HEK293 (cell line): ENCODE results near the gene RAB9B.

Source experiments
- CTCF ChIA-PET: fragments of 350-600 bp; formaldehyde crosslinking; extraction: SDS; loops from one replicate; lab custom pipeline; 2021; ENCODE audit warnings: antibody characterized with exemption; lab: Yijun Ruan, JAX
- POLR2A ChIA-PET: fragments of 300-600 bp; formaldehyde crosslinking; extraction: SDS; loops from one replicate; lab custom pipeline; 2020; ENCODE audit warnings: antibody characterized with exemption, inconsistent platforms; lab: Yijun Ruan, JAX
- H3K27ac ChIP-seq: fragments of 200-500 bp; sonication (Bioruptor generic); 2 replicates; pipeline ENCODE4 v1.5.1; 2014; ENCODE audit warnings: low read depth, low read length, control low read depth, inconsistent platforms; ENCODE audit errors: extremely low read depth
- H3K36me3 ChIP-seq, 2 experiments: fragments of 200-500 bp in 1 of 2; sonication (Bioruptor generic) in 1 of 2; 1 replicate in 1 of 2; 2 replicates in 1 of 2; pipeline ENCODE4 v1.5.1; 2014 to 2017; ENCODE audit warnings: inconsistent platforms in 2 of 2, low read length in 2 of 2; ENCODE audit not compliant: control insufficient read depth in 2 of 2, insufficient read depth in 1 of 2
- H3K4me1 ChIP-seq: fragments of 200-500 bp; sonication (Bioruptor generic); 2 replicates; pipeline ENCODE4 v1.5.1; 2014; ENCODE audit warnings: mild to moderate bottlenecking, low read length, inconsistent platforms; ENCODE audit not compliant: control insufficient read depth, insufficient read depth
- H3K4me3 ChIP-seq: 2 replicates; pipeline ENCODE4 v1.5.1; 2011; ENCODE audit warnings: low read depth, mild to moderate bottlenecking, control low read depth, low read length, moderate library complexity
- H3K9me3 ChIP-seq: fragments of 200-500 bp; sonication (Bioruptor generic); 2 replicates; pipeline ENCODE4 v1.5.1; 2014; ENCODE audit warnings: low read depth, low read length, inconsistent platforms; ENCODE audit not compliant: control insufficient read depth, insufficient read depth
- GLIS1 ChIP-seq: fragments of 450-650 bp; formaldehyde crosslinking; IDR thresholded peaks from 2 replicates; pipeline ENCODE4 v1.5.1; 2016; ENCODE audit warnings: missing biosample characterization, missing genetic modification characterization
- HOXA7 ChIP-seq: sonication (generic); formaldehyde crosslinking; IDR thresholded peaks from 2 replicates; pipeline ENCODE4 v1.8.1; 2022; ENCODE audit warnings: missing genetic modification reagents, borderline replicate concordance
- ZBTB1 ChIP-seq: fragments of 450-650 bp; formaldehyde crosslinking; IDR thresholded peaks from 2 replicates; pipeline ENCODE4 v1.5.1; 2016; ENCODE audit warnings: missing biosample characterization, missing genetic modification characterization
- ZFP41 ChIP-seq: fragments of 450-650 bp; formaldehyde crosslinking; IDR thresholded peaks from 2 replicates; pipeline ENCODE4 v1.5.1; 2016; ENCODE audit warnings: missing biosample characterization, missing genetic modification characterization, borderline replicate concordance
- ZNF169 ChIP-seq: fragments of 450-650 bp; formaldehyde crosslinking; IDR thresholded peaks from 2 replicates; pipeline ENCODE4 v1.5.1; 2016; ENCODE audit warnings: missing biosample characterization, missing genetic modification characterization
- ZNF174 ChIP-seq: fragments of 450-650 bp; formaldehyde crosslinking; IDR thresholded peaks from 2 replicates; pipeline ENCODE4 v1.5.0; 2017; ENCODE audit warnings: missing biosample characterization, mild to moderate bottlenecking, missing genetic modification characterization
- ZNF175 ChIP-seq: fragments of 450-650 bp; formaldehyde crosslinking; IDR thresholded peaks from 2 replicates; pipeline ENCODE4 v1.5.1; 2016; ENCODE audit warnings: missing biosample characterization, missing genetic modification characterization
- ZNF2 ChIP-seq: fragments of 450-650 bp; formaldehyde crosslinking; IDR thresholded peaks from 2 replicates; pipeline ENCODE4 v1.5.1; 2016; ENCODE audit warnings: missing biosample characterization, missing genetic modification characterization
- ZNF214 ChIP-seq: fragments of 450-650 bp; formaldehyde crosslinking; IDR thresholded peaks from 2 replicates; pipeline ENCODE4 v1.5.1; 2017; ENCODE audit warnings: missing biosample characterization, mild to moderate bottlenecking, missing genetic modification characterization, borderline replicate concordance
- ZNF223 ChIP-seq: fragments of 450-650 bp; formaldehyde crosslinking; IDR thresholded peaks from 2 replicates; pipeline ENCODE4 v1.5.1; 2016; ENCODE audit warnings: missing biosample characterization, missing genetic modification characterization
- ZNF239 ChIP-seq: fragments of 450-650 bp; formaldehyde crosslinking; IDR thresholded peaks from 2 replicates; pipeline ENCODE4 v1.5.1; 2016; ENCODE audit warnings: missing biosample characterization, missing genetic modification characterization
- ZNF544 ChIP-seq: fragments of 450-650 bp; formaldehyde crosslinking; IDR thresholded peaks from 2 replicates; pipeline ENCODE4 v1.5.0; 2017; ENCODE audit warnings: missing biosample characterization, missing genetic modification characterization
- ZNF600 ChIP-seq: fragments of 450-650 bp; formaldehyde crosslinking; IDR thresholded peaks from 2 replicates; pipeline ENCODE4 v1.5.1; 2016; ENCODE audit warnings: missing biosample characterization, missing genetic modification characterization
- ZNF621 ChIP-seq: fragments of 450-650 bp; formaldehyde crosslinking; IDR thresholded peaks from 2 replicates; pipeline ENCODE4 v1.5.1; 2017; ENCODE audit warnings: missing biosample characterization, missing genetic modification characterization
- ZNF658 ChIP-seq: fragments of 450-650 bp; formaldehyde crosslinking; IDR thresholded peaks from 2 replicates; pipeline ENCODE4; 2016; ENCODE audit warnings: missing biosample characterization, missing genetic modification characterization
- ZNF747 ChIP-seq: fragments of 450-650 bp; formaldehyde crosslinking; IDR thresholded peaks from 2 replicates; pipeline ENCODE4 v1.5.1; 2016; ENCODE audit warnings: missing biosample characterization, missing genetic modification characterization
- ZNF791 ChIP-seq: fragments of 450-650 bp; formaldehyde crosslinking; IDR thresholded peaks from 2 replicates; pipeline ENCODE4 v1.5.1; 2016; ENCODE audit warnings: missing biosample characterization, missing genetic modification characterization
- TF ChIP-seq, protein P1 (sequence below): fragments of 450-650 bp; formaldehyde crosslinking; IDR thresholded peaks from 2 replicates; pipeline ENCODE4 v1.5.1; 2016; ENCODE audit warnings: missing biosample characterization, missing genetic modification characterization
- TF ChIP-seq, protein P2 (sequence below): fragments of 450-650 bp; IDR thresholded peaks from 2 replicates; pipeline ENCODE4 v1.5.1; 2018; ENCODE audit warnings: missing biosample characterization, missing genetic modification characterization
- TF ChIP-seq, protein P3 (sequence below): fragments of 450-650 bp; formaldehyde crosslinking; IDR thresholded peaks from 2 replicates; pipeline ENCODE4 v1.5.1; 2016; ENCODE audit warnings: missing biosample characterization, missing genetic modification characterization
- TF ChIP-seq, protein P4 (sequence below): fragments of 450-650 bp; formaldehyde crosslinking; IDR thresholded peaks from 2 replicates; pipeline ENCODE4 v1.5.1; 2016; ENCODE audit warnings: missing biosample characterization, missing genetic modification characterization

Gene RAB9B

DNA sequence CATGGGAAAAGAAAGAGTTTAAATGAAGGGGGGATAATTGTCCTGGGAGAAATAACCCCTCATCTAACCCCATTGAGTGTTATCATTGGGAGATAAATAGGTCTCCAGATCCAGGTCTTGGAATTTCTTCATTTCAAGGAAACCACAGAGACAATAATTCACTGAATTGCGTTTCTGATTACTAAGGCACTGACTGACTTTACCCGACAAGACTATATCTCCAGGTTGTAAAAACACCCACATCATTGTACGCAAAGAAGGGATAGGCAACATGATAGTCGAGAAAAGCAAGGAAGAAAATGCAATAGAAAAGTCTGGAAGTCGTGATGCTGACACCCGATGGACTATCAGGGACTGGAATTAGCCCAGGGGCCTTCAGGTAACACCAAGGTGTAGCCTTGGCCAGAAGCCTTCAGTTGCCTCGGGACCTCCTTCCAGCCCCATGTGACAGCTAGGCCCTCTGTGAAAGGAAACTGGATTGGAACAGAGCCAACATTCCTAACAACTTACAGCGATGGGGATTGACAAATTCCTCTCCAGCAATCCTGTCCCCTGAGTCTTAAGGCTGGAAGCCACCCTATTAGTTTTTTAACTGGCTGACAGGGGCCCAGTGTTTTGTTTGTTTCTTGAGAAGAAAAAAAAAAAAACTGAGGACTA is 46.5 kb upstream of the RAB9B start:
- H3K36me3 ChIP-seq, result no peaks in the 10 kb centered on the region
- TF ChIP-seq ZBTB1 (tag by site-specific recombination) (no peak), ZNF791 (no peak), HOXA7 (CRISPR knock-in tag) (no peak), ZNF658 (no peak)
- TF ChIP-seq, protein P1, sequence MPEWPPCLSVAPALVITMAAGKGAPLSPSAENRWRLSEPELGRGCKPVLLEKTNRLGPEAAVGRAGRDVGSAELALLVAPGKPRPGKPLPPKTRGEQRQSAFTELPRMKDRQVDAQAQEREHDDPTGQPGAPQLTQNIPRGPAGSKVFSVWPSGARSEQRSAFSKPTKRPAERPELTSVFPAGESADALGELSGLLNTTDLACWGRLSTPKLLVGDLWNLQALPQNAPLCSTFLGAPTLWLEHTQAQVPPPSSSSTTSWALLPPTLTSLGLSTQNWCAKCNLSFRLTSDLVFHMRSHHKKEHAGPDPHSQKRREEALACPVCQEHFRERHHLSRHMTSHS (tag by site-specific recombination), result no peak
- TF ChIP-seq, all 188 proteins: peak for 0
- H3K4me3 ChIP-seq, result no peak overlapping the region
- no peaks in the 10 kb centered on the region for H3K4me1 ChIP-seq
- CTCF ChIA-PET, result no interaction called here
- H3K9me3 ChIP-seq, result no peaks in the 10 kb centered on the region
- no peak overlapping the region for H3K27ac ChIP-seq
- POLR2A ChIA-PET, result no interaction called here

DNA sequence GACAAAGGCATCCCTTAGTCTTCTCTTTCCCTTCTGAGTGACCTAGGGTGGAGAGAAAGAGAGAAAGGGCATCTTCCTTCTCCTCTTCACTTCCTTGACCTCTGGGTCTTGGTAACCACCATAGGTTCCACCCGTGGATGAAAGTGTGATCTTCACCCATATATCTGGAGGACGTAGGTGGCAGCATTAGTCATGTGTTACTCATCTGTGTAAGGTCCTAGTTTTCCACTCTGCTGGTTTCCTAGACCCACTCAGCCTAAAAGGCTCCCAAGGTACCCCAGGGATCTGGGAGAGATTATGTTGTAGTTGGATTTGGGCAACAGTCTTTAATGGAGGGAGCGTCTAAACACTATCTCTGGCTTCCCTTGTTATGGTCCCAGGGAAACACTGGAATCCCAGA is 45.5 kb upstream of the RAB9B start:
- POLR2A ChIA-PET, result no interaction called here
- Histone ChIP-seq H3K27ac (no peak overlapping the region), H3K36me3 (no peaks in the 10 kb centered on the region), H3K4me1 (no peaks in the 10 kb centered on the region), H3K9me3 (no peaks in the 10 kb centered on the region), H3K4me3 (no peak overlapping the region)
- CTCF ChIA-PET, result no interaction called here
- TF ChIP-seq ZFP41 (tag by site-specific recombination) (no peak), ZNF174 (tag by site-specific recombination) (no peak), ZNF544 (no peak), ZNF214 (no peak), GLIS1 (tag by site-specific recombination) (no peak), ZNF747 (tag by site-specific recombination) (no peak)
- TF ChIP-seq, protein P2, sequence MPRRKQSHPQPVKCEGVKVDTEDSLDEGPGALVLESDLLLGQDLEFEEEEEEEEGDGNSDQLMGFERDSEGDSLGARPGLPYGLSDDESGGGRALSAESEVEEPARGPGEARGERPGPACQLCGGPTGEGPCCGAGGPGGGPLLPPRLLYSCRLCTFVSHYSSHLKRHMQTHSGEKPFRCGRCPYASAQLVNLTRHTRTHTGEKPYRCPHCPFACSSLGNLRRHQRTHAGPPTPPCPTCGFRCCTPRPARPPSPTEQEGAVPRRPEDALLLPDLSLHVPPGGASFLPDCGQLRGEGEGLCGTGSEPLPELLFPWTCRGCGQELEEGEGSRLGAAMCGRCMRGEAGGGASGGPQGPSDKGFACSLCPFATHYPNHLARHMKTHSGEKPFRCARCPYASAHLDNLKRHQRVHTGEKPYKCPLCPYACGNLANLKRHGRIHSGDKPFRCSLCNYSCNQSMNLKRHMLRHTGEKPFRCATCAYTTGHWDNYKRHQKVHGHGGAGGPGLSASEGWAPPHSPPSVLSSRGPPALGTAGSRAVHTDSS (tag by site-specific recombination), result no peak

DNA sequence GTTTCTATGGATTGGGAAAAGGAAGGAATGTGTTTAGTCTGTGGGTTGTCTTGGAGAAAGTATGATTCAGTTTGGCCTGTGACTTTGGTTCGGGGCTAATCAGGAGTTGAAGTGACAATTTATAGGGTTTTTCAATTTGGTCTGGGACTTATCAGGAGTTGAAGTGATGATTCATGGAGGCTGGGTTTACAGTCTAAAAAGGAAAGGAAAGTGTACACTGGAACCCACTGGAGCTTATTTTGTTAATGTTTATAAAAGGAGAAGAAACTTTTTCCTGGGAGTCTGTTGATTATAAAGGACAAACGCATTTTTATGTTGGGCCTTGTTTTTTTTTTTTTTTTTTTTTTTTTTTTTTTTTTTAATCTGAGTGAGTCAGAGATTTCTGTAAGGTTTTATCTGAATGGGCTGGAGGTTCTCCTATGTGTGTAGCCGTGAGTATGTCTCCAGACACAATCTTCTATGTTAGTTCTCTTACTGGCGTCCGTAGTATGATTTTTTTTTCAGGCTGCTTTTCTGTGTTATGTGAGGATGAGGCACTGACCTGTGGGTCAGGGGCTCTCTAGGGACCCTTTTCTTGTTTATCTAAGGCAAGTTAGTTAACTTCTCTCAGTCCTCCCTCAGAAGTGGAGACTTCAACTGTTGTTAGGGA is 33.0 kb upstream of the RAB9B start:
- Histone ChIP-seq H3K36me3 (no peaks in the 10 kb centered on the region), H3K9me3 (no peaks in the 10 kb centered on the region), H3K4me3 (no peak overlapping the region), H3K27ac (no peak overlapping the region), H3K4me1 (no peaks in the 10 kb centered on the region)
- no peak for TF ChIP-seq ZNF2 (tag by site-specific recombination)
- no peak for TF ChIP-seq ZNF544
- CTCF ChIA-PET, result interaction anchor here (0.6 to 0.7 kb wide), 3 partner anchors 11 to 306 kb away, joined by 3 to 5 read pairs (median 4); no protein-coding TSS in a partner anchor
- POLR2A ChIA-PET, result interaction anchor here (0.7 kb wide), 1 partner anchor 394 kb away, joined by 3 read pairs; no protein-coding TSS in a partner anchor

DNA sequence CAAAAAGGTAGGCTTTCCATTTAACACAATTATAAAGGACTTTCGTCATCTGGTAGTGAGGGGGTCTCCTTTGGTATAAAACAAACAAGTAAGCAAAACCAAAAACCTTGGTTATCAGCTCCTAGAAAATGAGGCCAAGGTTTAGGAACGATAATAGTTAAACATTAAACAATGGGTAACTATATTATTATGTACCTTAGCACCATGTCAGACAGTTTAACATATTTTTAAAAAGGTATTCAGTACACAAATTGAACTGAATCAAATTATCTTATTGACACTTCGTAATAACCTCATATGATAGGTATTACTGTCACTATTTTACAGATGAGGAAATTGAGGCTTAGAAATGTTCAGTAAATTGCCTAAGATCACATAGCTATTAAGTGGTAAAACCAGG is 32.1 kb upstream of the RAB9B start:
- no peaks in the 10 kb centered on the region for H3K36me3 ChIP-seq
- ChIA-PET CTCF (interaction anchor here (0.7 kb wide), 1 partner anchor 48 kb away, joined by 3 read pairs; no protein-coding TSS in a partner anchor), POLR2A (no interaction called here)
- H3K4me3 ChIP-seq, result no peak overlapping the region
- no peaks in the 10 kb centered on the region for H3K9me3 ChIP-seq
- H3K27ac ChIP-seq, result no peak overlapping the region
- no peaks in the 10 kb centered on the region for H3K4me1 ChIP-seq
- TF ChIP-seq, protein P3, sequence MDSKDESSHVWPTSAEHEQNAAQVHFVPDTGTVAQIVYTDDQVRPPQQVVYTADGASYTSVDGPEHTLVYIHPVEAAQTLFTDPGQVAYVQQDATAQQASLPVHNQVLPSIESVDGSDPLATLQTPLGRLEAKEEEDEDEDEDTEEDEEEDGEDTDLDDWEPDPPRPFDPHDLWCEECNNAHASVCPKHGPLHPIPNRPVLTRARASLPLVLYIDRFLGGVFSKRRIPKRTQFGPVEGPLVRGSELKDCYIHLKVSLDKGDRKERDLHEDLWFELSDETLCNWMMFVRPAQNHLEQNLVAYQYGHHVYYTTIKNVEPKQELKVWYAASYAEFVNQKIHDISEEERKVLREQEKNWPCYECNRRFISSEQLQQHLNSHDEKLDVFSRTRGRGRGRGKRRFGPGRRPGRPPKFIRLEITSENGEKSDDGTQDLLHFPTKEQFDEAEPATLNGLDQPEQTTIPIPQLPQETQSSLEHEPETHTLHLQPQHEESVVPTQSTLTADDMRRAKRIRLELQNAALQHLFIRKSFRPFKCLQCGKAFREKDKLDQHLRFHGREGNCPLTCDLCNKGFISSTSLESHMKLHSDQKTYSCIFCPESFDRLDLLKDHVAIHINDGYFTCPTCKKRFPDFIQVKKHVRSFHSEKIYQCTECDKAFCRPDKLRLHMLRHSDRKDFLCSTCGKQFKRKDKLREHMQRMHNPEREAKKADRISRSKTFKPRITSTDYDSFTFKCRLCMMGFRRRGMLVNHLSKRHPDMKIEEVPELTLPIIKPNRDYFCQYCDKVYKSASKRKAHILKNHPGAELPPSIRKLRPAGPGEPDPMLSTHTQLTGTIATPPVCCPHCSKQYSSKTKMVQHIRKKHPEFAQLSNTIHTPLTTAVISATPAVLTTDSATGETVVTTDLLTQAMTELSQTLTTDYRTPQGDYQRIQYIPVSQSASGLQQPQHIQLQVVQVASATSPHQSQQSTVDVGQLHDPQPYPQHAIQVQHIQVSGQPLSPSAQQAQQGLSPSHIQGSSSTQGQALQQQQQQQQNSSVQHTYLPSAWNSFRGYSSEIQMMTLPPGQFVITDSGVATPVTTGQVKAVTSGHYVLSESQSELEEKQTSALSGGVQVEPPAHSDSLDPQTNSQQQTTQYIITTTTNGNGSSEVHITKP (tag by site-specific recombination), result no peak
- TF ChIP-seq ZNF223 (tag by site-specific recombination) (no peak), ZNF239 (no peak), ZNF175 (tag by site-specific recombination) (no peak), ZNF169 (no peak), ZNF600 (tag by site-specific recombination) (no peak), ZNF621 (tag by site-specific recombination) (no peak)
- TF ChIP-seq, protein P4, sequence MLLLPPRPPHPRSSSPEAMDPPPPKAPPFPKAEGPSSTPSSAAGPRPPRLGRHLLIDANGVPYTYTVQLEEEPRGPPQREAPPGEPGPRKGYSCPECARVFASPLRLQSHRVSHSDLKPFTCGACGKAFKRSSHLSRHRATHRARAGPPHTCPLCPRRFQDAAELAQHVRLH (tag by site-specific recombination), result no peak
